SW480 (cell line): ENCODE data around the gene HS3ST5.
"Not testable (repeated sequence)": the region's sequence is repeated elsewhere in the genome, so short reads cannot be mapped to it uniquely, and the experiment has no call there.

Experiments
- DNase-seq: peaks from one replicate; pipeline ENCODE4 v3.0.0-alpha.2; 2016; ENCODE audit warnings: low spot score

HS3ST5 gene

GRCh38 chr6:114334237-114334636, 8.6 kb downstream of the HS3ST5 start:
- DNase-seq: no peak

DNA sequence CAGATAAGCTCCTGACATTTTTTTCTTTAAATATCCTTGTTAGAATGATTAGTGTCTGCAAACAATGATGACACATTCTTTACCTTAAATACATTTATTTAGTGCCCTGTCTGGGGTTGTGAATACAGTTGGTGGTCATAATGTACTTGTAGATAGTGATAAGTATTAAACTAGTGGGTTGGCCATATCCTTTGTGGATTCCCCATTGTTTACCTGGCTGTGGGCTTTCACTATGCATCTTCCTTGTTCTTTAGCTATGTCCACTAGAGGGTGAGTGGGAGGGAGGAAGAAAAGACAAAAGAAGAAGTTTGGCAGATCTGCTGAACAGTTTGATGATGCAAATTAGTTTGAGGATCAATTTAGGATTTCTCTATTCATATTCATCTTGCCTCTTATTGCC, 15.7 kb downstream of the HS3ST5 start:
- DNase-seq: no peak

GRCh38 chr6:114323784-114324183, 19.0 kb downstream of the HS3ST5 start:
- DNase-seq: no peak

GRCh38 chr6:114319749-114320148, 23.1 kb downstream of the HS3ST5 start:
- DNase-seq: no peak

DNA sequence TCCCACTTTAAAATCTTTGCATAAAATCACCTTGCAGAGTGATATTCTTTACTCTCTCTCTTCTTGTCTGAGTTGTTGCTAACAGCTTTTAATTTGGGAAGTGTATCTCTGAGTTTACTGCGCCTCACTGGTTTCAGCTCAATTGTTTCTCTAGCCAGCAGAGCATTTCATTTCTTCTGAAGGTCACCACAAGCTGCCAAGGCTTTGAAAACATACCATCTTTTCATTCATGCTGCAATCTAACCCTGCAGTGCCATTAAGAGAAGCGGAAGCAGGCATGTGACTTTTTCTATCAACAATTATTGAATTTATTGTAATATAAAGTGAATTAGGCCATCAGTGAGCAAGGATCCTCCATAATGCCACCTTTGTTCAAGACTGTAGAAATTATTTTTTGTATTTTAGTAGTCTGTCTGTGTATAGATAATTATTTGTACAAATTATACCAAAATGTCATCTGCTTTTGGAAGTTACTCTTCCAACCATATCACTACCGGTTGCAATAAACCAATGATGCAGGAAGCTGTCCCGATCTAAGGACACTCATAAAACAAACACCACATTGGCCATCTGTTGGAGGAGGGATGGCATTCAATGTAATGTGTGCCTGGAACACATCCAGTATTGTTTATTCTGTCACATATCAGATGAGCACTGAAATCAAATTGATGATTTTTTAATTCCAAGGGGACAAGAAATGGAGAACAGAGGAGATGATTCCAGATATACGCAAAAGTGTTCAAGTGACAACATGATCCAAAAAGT, 26.8 kb downstream of the HS3ST5 start:
- DNase-seq: no peak

- DNase-seq: not testable (repeated sequence)
Observed at GRCh38 chr6:114313816-114314215, 29.0 kb downstream of the HS3ST5 start.

DNA sequence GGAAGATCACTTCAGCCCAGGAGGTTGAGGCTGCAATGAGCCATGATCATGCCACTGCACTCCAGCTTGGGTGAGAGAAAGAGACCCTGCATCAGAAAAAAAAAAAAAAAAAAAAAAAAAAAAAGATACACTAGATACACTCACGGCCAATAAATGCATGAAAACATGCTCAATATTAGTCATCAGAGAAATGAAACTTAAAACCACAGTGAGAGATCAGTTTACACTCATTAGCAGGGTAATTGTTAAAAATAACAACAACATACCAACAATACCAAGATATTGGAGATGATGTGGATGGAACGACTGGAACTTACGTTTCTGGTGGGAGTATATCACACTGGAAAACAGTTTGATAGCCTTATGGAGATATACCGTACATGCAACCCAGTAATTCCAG, 29.9 kb downstream of the HS3ST5 start:
- DNase-seq: no peak

- DNase-seq: no peak
Observed at GRCh38 chr6:114310053-114310452, 32.8 kb downstream of the HS3ST5 start.

GRCh38 chr6:114304304-114304887, 38.4 kb downstream of the HS3ST5 start:
- peak; percentile 28 for DNase-seq

DNA sequence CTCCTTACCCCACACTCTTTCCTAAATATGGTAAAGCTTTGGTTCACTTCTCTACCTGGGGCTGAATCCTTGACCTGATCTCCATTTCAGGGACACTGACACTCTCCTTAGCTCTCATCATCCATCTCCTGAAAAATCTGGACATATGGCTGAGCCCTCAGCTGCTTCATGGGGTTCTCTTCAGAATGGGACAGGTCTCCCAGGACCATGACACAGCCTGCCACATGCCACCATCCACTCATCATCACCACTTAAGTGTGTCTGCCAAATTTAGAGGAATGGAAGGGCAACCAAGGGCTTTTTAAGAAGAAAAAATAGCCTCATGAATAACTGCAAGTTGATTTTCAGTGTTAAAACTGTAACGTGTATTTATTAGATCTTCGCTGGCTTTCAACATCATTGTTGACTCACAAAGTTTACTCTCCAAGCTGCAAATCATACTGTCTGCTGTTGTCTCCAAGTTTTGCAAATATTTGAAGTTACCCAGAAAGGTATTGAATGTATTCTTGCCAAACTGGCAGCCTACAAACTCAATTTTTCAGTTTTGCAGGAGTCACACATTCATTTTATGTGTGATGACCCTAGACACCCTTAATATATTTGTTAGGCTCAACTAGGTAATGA, 41.1 kb downstream of the HS3ST5 start:
- no peak for DNase-seq

DNA sequence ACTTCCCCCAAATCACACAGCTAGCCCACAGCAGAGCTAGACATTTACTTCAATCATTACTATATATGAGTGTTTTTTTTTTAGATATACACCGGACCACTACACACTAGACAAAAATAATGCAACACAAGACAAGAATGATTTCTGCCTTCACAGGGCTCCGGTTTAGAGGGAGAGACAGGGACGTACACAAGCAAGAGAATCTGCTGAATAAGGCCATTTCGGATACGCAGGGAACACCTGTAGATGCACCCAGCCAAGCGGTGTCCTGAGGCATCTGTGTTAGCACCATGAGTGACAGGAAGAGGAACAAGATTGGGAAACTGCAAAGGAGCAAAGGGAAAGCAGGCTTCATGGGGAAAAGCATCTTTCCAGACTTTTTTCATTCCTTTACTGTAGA, 45.7 kb downstream of the HS3ST5 start:
- DNase-seq: no peak

DNA sequence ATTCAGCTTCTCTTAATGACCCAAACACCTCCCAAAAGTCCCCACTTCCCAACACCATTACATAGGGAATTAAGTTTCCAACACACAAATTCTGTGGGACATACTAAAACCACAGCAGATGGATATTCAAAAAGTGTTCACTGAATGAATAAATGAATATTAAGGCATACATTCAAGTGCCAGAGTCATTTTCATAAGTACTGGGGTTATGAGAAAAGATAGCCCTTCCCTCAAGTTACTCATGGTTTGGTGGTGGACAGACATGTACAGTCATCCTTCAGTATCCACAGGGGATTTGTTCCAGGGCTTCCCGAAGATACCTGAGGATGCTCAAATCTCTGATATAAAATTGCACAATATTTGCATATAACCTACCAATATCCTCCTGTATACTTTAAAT, 50.4 kb downstream of the HS3ST5 start:
- DNase-seq: no peak

- no peak for DNase-seq
Observed at GRCh38 chr6:114291428-114291827, 51.4 kb downstream of the HS3ST5 start.

- DNase-seq: no peak
Observed at GRCh38 chr6:114290864-114291263, 52.0 kb downstream of the HS3ST5 start.

DNA sequence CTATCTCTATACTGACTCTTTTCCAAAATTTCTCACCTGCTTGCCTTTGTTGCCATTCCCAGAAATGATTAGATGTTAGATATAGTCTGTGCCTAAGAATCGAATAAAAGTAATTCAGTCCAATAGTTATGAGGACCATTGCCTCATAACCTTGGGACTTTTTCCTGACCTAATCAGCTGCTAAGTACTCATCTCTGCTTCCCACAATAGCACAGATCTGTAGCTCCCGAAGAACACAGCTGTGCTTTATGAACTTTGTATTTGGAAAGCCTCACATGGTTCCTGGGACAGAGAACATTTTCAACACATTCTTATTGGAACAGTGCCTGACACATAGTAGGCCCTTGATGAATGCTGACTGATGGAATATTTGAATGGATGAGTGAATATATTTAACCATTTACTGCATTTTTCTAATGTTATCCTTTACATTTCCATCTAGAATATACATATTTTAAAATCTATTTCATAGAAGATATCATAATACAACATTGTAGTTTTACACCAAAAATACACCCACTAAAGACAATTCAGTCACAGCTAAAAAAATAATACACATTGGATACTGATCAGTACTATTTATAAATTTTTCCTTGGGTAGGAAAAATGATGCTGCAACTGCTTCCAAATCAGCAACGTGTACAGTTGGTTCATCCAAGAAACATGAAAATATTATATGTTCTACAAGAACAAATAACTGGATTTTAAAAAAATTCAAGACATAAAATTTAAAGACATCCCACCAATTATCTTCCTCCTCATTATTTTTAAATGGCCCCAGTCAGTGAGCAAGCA, 53.9 kb downstream of the HS3ST5 start:
- DNase-seq: no peak

GRCh38 chr6:114287461-114287860, 55.4 kb downstream of the HS3ST5 start:
- no peak for DNase-seq

DNA sequence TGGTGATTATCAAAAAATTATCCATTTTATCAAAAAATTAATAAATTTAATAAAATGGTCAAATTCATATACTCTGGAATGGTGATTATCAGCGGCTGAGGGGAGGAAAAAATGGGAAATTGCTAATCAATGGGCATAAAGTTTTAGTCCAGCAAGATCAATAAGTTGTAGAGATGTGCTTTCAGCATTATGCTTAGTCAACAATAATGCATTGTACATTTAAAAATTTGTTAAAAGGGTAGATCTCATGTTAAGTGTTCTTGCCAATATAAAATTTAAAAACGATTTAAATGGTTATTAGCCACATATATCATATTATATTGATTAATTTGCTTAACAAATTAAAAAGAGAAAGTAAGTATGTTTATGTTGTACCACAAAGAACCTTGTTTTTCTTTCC, 56.6 kb downstream of the HS3ST5 start:
- DNase-seq: no peak

GRCh38 chr6:114284281-114284680, 58.5 kb downstream of the HS3ST5 start:
- DNase-seq: no peak

- DNase-seq: no peak
Observed at GRCh38 chr6:114282292-114282691, 60.5 kb downstream of the HS3ST5 start.

DNA sequence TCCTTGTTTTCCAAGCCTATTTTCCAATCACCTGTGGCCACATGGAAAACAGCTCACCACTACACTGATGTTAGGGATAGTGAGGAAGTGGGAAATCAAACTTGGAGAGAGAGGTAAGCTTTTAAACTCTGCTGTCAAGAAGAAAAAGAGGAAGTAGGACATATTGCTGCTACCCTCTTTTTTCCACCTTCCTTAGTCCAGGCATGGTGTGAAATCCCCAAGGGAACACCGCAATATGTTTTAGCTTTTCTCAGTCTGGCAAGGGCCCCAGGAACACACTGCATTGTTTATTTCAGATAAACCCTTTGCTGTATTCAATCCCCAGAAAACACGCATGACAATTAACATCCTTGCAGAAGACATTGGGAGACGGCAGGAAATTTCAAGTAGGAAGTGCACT, 61.3 kb downstream of the HS3ST5 start:
- DNase-seq: no peak

DNA sequence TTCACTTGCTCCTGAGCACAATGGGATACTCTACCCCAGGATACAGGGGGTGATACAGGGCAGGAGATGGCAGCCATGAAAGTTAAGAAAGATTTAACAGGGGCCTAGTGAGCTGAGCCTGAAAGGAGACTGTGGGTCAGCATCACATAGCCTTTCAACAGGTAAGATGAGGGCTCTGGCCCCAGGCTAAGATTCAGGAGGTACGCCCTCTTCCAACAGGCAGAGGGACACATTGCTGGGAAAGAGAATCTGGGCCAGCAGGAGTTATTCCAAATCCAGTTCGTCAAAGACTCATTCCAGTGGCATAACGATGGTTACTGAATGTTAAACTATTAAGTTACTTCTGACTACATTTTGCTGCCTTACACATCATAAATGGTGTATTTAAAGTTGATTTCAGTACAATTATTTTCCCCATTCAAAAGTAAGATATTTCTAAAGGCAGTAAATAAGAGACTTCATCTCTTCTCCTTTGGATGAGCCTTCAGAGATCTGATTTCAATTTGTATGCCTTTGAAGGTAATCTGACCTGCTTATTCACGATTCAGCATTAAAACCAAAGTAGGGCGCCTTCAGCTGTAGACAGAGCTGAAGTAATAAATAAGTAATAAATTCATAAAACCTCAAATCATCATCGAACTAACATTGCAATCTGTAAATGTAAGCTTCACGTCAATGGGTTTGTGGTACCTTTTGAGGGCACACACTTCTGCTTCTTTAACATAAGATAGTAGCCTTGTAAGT, 62.4 kb downstream of the HS3ST5 start:
- DNase-seq: no peak

- no peak for DNase-seq
Observed at GRCh38 chr6:114277220-114277619, 65.6 kb downstream of the HS3ST5 start.
